Neuronal stem cell (in vitro differentiated cells): Measurements from ENCODE around the gene RADIL.

ENCODE experiments used
- DNase-seq: peaks from one replicate; pipeline ENCODE4 v3.0.0-alpha.2; 2013; ENCODE audit warnings: low spot score
- H2AFZ ChIP-seq: one replicate; pipeline ENCODE4 v1.6.1; 2013; ENCODE audit warnings: mild to moderate bottlenecking, low read length, inconsistent platforms
- H2AK5ac ChIP-seq: 2 replicates; pipeline ENCODE4 v1.6.1; 2013; ENCODE audit warnings: low read depth, mild to moderate bottlenecking, inconsistent platforms, low read length, moderate library complexity, mixed read lengths
- H2BK120ac ChIP-seq: 2 replicates; pipeline ENCODE4 v1.6.1; 2013; ENCODE audit warnings: low read depth, mild to moderate bottlenecking, inconsistent platforms, low read length, moderate library complexity, mixed read lengths
- H2BK12ac ChIP-seq: one replicate; pipeline ENCODE4 v1.6.1; 2013; ENCODE audit warnings: low read length, inconsistent platforms
- H2BK15ac ChIP-seq: 2 replicates; pipeline ENCODE4 v1.6.1; 2013; ENCODE audit warnings: mild to moderate bottlenecking, low read length, inconsistent platforms, mixed read lengths
- H2BK5ac ChIP-seq: one replicate; pipeline ENCODE4 v1.6.1; 2013; ENCODE audit warnings: inconsistent platforms, mild to moderate bottlenecking, low read length, moderate library complexity
- H3K14ac ChIP-seq: one replicate; pipeline ENCODE4 v1.6.1; 2013; ENCODE audit warnings: low read length, inconsistent platforms
- H3K18ac ChIP-seq: 2 replicates; pipeline ENCODE4 v1.6.1; 2013; ENCODE audit warnings: low read length, inconsistent platforms
- H3K23ac ChIP-seq: 2 replicates; pipeline ENCODE4 v1.6.1; 2013; ENCODE audit warnings: low read depth, mild to moderate bottlenecking, mixed read lengths, low read length, inconsistent platforms; ENCODE audit not compliant: poor library complexity
- H3K27ac ChIP-seq: replicated peaks from 3 replicates; pipeline ENCODE4 v1.5.1; 2013; ENCODE audit warnings: low read length, inconsistent platforms
- H3K27me3 ChIP-seq, 3 experiments: 2 replicates each; pipeline ENCODE4 v1.6.1; 2013; ENCODE audit warnings: low read length in 3 of 3, mild to moderate bottlenecking in 2 of 3, inconsistent platforms in 1 of 3, low read depth in 1 of 3, mixed read lengths in 1 of 3, moderate library complexity in 1 of 3; ENCODE audit not compliant: control insufficient read depth in 3 of 3, insufficient read depth in 3 of 3
- H3K36me3 ChIP-seq, 2 donors: replicated peaks in 1 of 2; 2 replicates each; pipeline ENCODE4 v1.6.1; 2013; ENCODE audit warnings: low read length in 2 of 2; ENCODE audit not compliant: control insufficient read depth in 2 of 2, insufficient read depth in 2 of 2
- H3K4ac ChIP-seq: 2 replicates; pipeline ENCODE4 v1.6.1; 2013; ENCODE audit warnings: inconsistent platforms, mild to moderate bottlenecking, low read length, moderate library complexity
- H3K4me1 ChIP-seq, 2 donors: 1 replicate in 1 of 2; 2 replicates in 1 of 2; pipeline ENCODE4 v1.6.1; 2013; ENCODE audit warnings: low read length in 2 of 2, low read depth in 1 of 2; ENCODE audit not compliant: control insufficient read depth in 2 of 2, insufficient read depth in 1 of 2
- H3K4me2 ChIP-seq: one replicate; pipeline ENCODE4 v1.6.1; 2013; ENCODE audit warnings: mild to moderate bottlenecking, low read length, inconsistent platforms; ENCODE audit not compliant: insufficient read depth, poor library complexity, severe bottlenecking
- H3K4me3 ChIP-seq, 2 donors: 2 replicates each; pipeline ENCODE4 v1.5.1; 2013; ENCODE audit warnings: low read length in 2 of 2, mild to moderate bottlenecking in 2 of 2, inconsistent platforms in 1 of 2, moderate library complexity in 1 of 2
- H3K79me1 ChIP-seq: one replicate; pipeline ENCODE4 v1.6.1; 2013; ENCODE audit warnings: low read depth, mild to moderate bottlenecking, inconsistent platforms, low read length, moderate library complexity
- H3K9ac ChIP-seq: one replicate; pipeline ENCODE4 v1.6.1; 2013; ENCODE audit warnings: mild to moderate bottlenecking, low read depth, low read length, inconsistent platforms; ENCODE audit not compliant: poor library complexity
- H3K9me3 ChIP-seq, 2 donors: replicated peaks in 1 of 2; 2 replicates each; pipeline versions ENCODE3 to v1.6.1; 2013; ENCODE audit warnings: low read length in 2 of 2, mild to moderate bottlenecking in 2 of 2, inconsistent platforms in 1 of 2, low read depth in 1 of 2, mixed read lengths in 1 of 2, moderate library complexity in 1 of 2; ENCODE audit not compliant: control insufficient read depth in 2 of 2, insufficient read depth in 1 of 2
- H4K8ac ChIP-seq: one replicate; pipeline ENCODE4 v1.6.1; 2013; ENCODE audit warnings: low read depth, mild to moderate bottlenecking, inconsistent platforms, low read length, moderate library complexity
- H4K91ac ChIP-seq: one replicate; pipeline ENCODE4 v1.6.1; 2013; ENCODE audit warnings: low read length, low read depth, mild to moderate bottlenecking, inconsistent platforms; ENCODE audit not compliant: poor library complexity
- whole genome bisulfite sequencing, 2 donors: extraction: QIAGEN DNeasy Blood & Tissue Kit; methylation state at CpG; one replicate each; pipeline ENCODE4 v1.1.7; 2013; ENCODE audit warnings: missing lambda C conversion rate in 2 of 2, mixed read lengths in 1 of 2; ENCODE audit not compliant: insufficient read length in 2 of 2, insufficient replicate concordance in 1 of 2; ENCODE audit errors: extremely low coverage in 2 of 2; 5-methylcytosine and 5-hydroxymethylcytosine counted together

RADIL gene

DNA sequence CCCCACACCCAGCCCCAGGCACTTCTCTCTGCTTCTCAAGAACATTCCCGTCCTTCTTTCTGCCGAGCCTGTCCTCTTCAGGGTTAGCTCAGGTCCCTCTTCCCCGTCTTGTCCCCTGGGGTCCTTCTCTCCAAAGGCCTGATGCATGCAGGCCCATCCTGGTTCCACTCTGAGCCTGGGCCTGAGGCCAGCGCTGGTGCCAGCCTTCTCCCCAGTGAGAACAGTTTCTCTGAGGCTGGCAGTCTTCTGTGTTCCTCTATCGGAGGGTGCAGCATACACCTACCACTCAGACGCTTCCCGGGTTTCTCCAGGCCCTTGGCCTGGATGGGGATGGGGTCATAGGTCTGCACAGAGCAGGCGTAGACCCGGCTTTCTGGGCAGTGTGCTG, 93.4 kb downstream of the RADIL start:
- peaks cover 5 to 70% of the 10 kb centered on the region in 2 donors for H3K36me3 ChIP-seq
- no peak overlapping the region for H4K8ac ChIP-seq

DNA sequence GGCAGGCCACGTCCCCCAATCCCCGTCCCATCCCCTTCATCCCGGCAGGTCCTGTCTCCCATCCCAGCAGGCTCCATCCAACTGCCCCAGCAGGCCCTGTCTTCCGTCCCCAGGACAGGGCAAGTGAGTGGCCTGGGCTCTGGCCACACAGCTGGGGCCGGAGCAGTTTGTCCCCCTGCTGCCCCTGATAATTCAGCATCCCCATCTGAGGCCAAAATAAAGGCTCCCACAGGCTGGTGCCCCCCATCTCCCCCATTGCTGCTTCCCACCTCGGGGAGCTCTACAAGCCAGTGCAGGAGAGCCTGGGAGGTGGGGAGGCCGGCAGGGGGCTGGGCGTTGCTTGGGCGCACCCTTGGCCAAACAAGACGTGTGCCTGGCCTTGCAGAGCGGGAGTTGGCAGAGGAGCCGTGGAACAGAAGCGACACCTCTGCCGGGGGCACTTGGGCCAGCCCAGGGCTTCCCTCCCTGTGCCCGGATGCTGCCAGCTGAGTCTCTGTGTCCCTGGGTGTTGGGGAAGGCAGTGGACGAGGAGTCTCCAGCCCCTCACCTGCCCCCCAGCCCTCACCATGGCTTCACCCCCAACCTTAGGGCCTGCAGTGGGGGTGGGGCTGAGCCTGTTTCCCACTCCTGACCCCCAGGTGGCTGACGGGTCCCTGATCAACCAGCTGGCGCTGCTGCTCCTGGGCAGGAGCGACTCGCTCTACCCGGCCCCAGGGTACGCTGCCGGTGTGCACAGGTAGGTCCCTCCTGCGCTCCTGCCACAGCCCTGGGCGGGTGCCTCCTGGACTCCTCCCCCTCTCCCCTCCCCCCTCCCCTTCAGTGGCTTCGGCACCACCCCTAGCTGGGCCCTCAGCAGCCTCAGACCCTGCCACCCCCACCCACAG, 94.1 kb downstream of the RADIL start:
- H3K36me3 ChIP-seq = peaks cover 5 to 69% of the 10 kb centered on the region in 2 donors
- no peak overlapping the region for H4K91ac ChIP-seq
- H4K8ac ChIP-seq = no peak overlapping the region
- no peak overlapping the region for H2BK12ac ChIP-seq
- no peak overlapping the region for H3K27ac ChIP-seq
- H2AK5ac ChIP-seq = no peak overlapping the region
- WGBS, 2 donors = no CpG with 5 or more reads among the region's 26 CpGs
- H3K4me2 ChIP-seq = no peak overlapping the region
- no peaks in the 10 kb centered on the region for H3K9me3 ChIP-seq
- H2BK120ac ChIP-seq = no peak overlapping the region
- H2BK5ac ChIP-seq = no peak overlapping the region
- no peak overlapping the region for H2AFZ ChIP-seq
- peak overlapping the region; percentile 65 for H3K23ac ChIP-seq
- H3K14ac ChIP-seq = no peak overlapping the region
- no peaks in the 10 kb centered on the region for H3K79me1 ChIP-seq
- no peak overlapping the region for H3K18ac ChIP-seq
- no peak overlapping the region for H2BK15ac ChIP-seq
- peaks cover 0 to 2% of the 10 kb centered on the region in 2 donors for H3K4me1 ChIP-seq
- DNase-seq = no peak
- no peak overlapping the region for H3K9ac ChIP-seq
- no peak overlapping the region for H3K4ac ChIP-seq
- no peaks in the 10 kb centered on the region for H3K27me3 ChIP-seq
- H3K4me3 ChIP-seq = no peak overlapping the region

More for the DNA sequence above, 93.4 kb downstream of the RADIL start:
- Histone ChIP-seq H2BK12ac (no peak overlapping the region), H4K91ac (no peak overlapping the region), H3K79me1 (no peaks in the 10 kb centered on the region), H3K27me3 (no peaks in the 10 kb centered on the region), H3K14ac (no peak overlapping the region), H2AK5ac (no peak overlapping the region), H2BK15ac (no peak overlapping the region), H2BK5ac (no peak overlapping the region), H2AFZ (no peak overlapping the region), H3K9ac (no peak overlapping the region), H3K4ac (no peak overlapping the region), H3K4me1 (peaks cover 2% of the 10 kb centered on the region in 2 donors), H3K23ac (no peak overlapping the region), H2BK120ac (no peak overlapping the region), H3K4me3 (no peak overlapping the region), H3K4me2 (no peak overlapping the region), H3K27ac (no peak overlapping the region), H3K18ac (no peak overlapping the region), H3K9me3 (no peaks in the 10 kb centered on the region)
- WGBS, 2 donors = no CpG with 5 or more reads among the region's 9 CpGs
- DNase-seq = no peak

DNA sequence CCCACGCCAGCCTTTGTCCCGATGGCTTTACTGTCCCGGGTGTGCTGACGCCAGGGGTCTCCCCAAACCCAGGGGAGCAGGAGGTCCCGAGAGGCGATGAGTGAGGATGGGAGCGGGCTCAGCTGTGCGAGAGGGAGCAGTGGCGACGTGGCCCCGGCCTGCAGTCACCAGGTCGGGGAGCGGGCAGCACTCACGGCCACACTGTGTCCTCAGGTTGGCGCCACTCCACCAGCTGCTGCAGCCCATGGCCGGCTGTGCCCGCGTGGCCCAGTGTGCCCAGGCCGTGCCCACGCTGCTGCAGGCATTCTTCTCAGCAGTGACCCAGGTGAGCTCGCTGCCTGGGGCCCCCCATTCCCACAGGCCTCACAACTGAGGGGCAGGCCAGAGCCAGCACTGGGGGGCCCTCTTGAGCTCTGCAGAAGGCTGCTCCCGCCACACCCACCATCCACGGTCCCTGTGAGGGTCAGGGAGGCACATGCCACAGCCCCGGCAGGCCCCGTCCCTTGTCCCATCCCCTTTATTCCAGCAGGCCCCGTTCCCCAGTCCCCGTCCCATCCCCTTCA, 94.8 kb downstream of the RADIL start:
- no peak overlapping the region for H3K27ac ChIP-seq
- no peak overlapping the region for H2AK5ac ChIP-seq
- peak overlapping the region; percentile 65 for H3K23ac ChIP-seq
- peaks cover 5 to 71% of the 10 kb centered on the region in 2 donors for H3K36me3 ChIP-seq
- H4K8ac ChIP-seq = no peak overlapping the region
- H3K4me2 ChIP-seq = no peak overlapping the region
- H2BK15ac ChIP-seq = no peak overlapping the region
- peaks cover 4% of the 10 kb centered on the region for H3K79me1 ChIP-seq
- peak overlapping the region; percentile 12 for H4K91ac ChIP-seq
- no peak overlapping the region for H2BK5ac ChIP-seq
- no peak overlapping the region for H3K14ac ChIP-seq
- H3K18ac ChIP-seq = no peak overlapping the region
- H2BK12ac ChIP-seq = no peak overlapping the region
- H3K4ac ChIP-seq = no peak overlapping the region
- no peak overlapping the region for H2AFZ ChIP-seq
- H3K9me3 ChIP-seq = no peaks in the 10 kb centered on the region
- H3K9ac ChIP-seq = no peak overlapping the region
- no peak overlapping the region for H3K4me3 ChIP-seq
- no peak overlapping the region for H2BK120ac ChIP-seq
- H3K27me3 ChIP-seq = no peaks in the 10 kb centered on the region
- no CpG with 5 or more reads among the region's 27 CpGs for WGBS, 2 donors
- DNase-seq = no peak
- H3K4me1 ChIP-seq = peaks cover 0 to 2% of the 10 kb centered on the region in 2 donors

DNA sequence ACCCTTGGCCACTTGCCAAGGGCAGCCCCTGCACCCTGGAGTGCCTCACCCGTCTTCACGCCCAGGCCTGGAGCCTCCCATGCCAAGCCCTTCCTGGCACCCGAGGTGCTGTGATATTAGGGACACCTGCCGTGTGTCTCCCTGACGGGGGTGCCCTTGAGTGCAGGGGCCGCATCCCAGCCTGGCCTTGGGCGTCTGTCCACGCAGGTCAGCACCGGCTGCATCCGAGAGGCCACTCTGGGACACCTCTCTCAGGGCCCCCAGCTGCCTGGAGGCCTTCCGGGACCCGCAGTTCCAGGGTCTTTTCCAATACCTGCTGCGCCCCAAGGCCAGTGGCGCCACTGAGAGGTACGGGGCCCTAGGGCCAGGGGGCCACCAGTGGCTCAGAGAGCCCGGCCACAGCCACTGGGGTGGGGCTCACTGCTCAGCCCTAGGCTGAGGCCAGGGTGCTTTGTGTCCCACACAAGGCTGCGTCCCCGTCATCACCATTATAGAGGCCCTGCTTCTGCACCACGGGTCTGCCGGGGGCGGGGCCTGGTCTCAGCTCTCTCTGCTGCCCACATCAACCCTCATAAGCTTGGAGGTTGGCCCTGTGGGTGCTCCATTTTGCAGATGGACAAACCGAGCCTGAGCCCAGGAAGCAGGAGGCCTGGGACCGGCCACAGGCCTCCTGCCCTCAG, 95.4 kb downstream of the RADIL start:
- peak overlapping the region; percentile 12 for H4K91ac ChIP-seq
- no peak overlapping the region for H4K8ac ChIP-seq
- H2BK120ac ChIP-seq = no peak overlapping the region
- H2BK5ac ChIP-seq = no peak overlapping the region
- peaks cover 4% of the 10 kb centered on the region for H3K79me1 ChIP-seq
- H2AFZ ChIP-seq = no peak overlapping the region
- H3K4me2 ChIP-seq = no peak overlapping the region
- no peak overlapping the region for H3K18ac ChIP-seq
- H3K4me1 ChIP-seq = peaks cover 0 to 2% of the 10 kb centered on the region in 2 donors
- DNase-seq = no peak
- no peaks in the 10 kb centered on the region for H3K9me3 ChIP-seq
- no peak overlapping the region for H3K4me3 ChIP-seq
- no peak overlapping the region for H2BK12ac ChIP-seq
- H3K23ac ChIP-seq = peak overlapping the region; percentile 12
- peak overlapping the region; percentile 44 for H3K9ac ChIP-seq
- H3K27me3 ChIP-seq = no peaks in the 10 kb centered on the region
- H3K14ac ChIP-seq = no peak overlapping the region
- no peak overlapping the region for H3K4ac ChIP-seq
- H3K27ac ChIP-seq = no peak overlapping the region
- H2AK5ac ChIP-seq = no peak overlapping the region
- H2BK15ac ChIP-seq = no peak overlapping the region
- no CpG with 5 or more reads among the region's 23 CpGs for WGBS, 2 donors
- peaks cover 5 to 74% of the 10 kb centered on the region in 2 donors for H3K36me3 ChIP-seq
